Measurements from ENCODE around the gene NUDC. TPM values are rescaled to one million over a fixed set of nuclear protein-coding genes. Genes with fewer than 3 reads are reported as not detected.
"Not testable (repeated sequence)": the region's sequence is repeated elsewhere in the genome, so short reads cannot be mapped to it uniquely, and the experiment has no call there.

Gene NUDC
- total RNA-seq, 1 donor from 2014 or later: 68.9 TPM

DNA sequence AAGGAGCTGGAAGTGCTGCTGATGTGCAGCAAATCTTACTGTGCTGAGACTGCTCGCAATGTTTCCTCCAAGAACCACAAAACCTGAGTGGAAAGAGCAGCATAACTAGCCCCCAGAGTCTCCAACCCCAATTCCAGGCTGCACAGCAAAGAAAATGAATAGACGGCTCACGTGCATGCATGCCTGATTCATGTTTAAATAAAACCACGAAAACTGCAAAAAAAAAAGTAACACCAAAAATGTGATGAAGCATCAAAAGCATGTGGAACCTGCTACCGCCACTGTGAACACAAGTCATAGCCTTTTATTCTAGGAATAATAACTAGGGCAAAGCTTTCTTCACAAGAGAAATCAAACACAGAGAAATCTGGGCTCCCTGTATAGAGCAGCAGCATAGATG, 62.3 kb downstream of the NUDC start:
- peaks cover 38% of the 10 kb centered on the region for H3K27me3 ChIP-seq (ENCODE audit: low read depth)
- H3K4me3 ChIP-seq: no peak overlapping the region
- H3K4me1 ChIP-seq: no peaks in the 10 kb centered on the region
- no peaks in the 10 kb centered on the region for H3K9me3 ChIP-seq (replicated peaks)
- no peaks in the 10 kb centered on the region for H3K36me3 ChIP-seq
- H3K27ac ChIP-seq (replicated peaks): no peak overlapping the region
- DNase-seq: no peak
- no peak for TF ChIP-seq CTCF (IDR thresholded peaks at IDR 0.05; ENCODE audit: borderline replicate concordance)
- intact Hi-C loops (cut with micrococcal nuclease): no loop called here

DNA sequence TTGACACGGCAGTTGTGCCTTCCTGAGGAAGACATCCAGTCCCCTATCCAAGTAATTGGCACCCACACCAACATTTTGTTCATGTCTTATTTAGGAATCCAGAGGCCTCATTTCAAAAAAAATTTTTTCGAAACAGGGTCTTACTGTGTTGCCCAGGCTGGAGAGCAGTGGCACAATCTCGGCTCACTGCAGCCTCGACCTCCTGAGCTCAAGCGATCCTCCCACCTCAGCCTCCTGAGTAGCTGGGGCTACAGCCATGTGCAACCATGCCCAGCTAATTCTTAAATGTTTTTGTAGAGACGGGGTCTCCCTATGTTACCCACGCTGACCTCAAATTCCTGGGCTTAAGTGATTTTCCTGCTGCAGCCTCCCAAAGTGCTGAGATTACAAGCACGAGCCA, 62.7 kb downstream of the NUDC start:
- H3K4me3 ChIP-seq: no peak overlapping the region
- H3K27me3 ChIP-seq (ENCODE audit: low read depth): peaks cover 38% of the 10 kb centered on the region
- no peaks in the 10 kb centered on the region for H3K9me3 ChIP-seq (replicated peaks)
- intact Hi-C loops (cut with micrococcal nuclease): no loop called here
- no peak for DNase-seq
- H3K4me1 ChIP-seq: no peaks in the 10 kb centered on the region
- TF ChIP-seq CTCF (IDR thresholded peaks at IDR 0.05; ENCODE audit: borderline replicate concordance): no peak
- no peaks in the 10 kb centered on the region for H3K36me3 ChIP-seq
- no peak overlapping the region for H3K27ac ChIP-seq (replicated peaks)

- Histone ChIP-seq H3K4me3 (no peak overlapping the region), H3K27me3 (ENCODE audit: low read depth) (peaks cover 46% of the 10 kb centered on the region), H3K9me3 (replicated peaks) (no peaks in the 10 kb centered on the region), H3K27ac (replicated peaks) (no peak overlapping the region), H3K36me3 (no peaks in the 10 kb centered on the region), H3K4me1 (no peaks in the 10 kb centered on the region)
- no peak for TF ChIP-seq CTCF (IDR thresholded peaks at IDR 0.05; ENCODE audit: borderline replicate concordance)
- intact Hi-C loops (cut with micrococcal nuclease): no loop called here
- no peak for DNase-seq
Measured at GRCh38 chr1:26986658-26987057, 65.1 kb downstream of the NUDC start.

DNA sequence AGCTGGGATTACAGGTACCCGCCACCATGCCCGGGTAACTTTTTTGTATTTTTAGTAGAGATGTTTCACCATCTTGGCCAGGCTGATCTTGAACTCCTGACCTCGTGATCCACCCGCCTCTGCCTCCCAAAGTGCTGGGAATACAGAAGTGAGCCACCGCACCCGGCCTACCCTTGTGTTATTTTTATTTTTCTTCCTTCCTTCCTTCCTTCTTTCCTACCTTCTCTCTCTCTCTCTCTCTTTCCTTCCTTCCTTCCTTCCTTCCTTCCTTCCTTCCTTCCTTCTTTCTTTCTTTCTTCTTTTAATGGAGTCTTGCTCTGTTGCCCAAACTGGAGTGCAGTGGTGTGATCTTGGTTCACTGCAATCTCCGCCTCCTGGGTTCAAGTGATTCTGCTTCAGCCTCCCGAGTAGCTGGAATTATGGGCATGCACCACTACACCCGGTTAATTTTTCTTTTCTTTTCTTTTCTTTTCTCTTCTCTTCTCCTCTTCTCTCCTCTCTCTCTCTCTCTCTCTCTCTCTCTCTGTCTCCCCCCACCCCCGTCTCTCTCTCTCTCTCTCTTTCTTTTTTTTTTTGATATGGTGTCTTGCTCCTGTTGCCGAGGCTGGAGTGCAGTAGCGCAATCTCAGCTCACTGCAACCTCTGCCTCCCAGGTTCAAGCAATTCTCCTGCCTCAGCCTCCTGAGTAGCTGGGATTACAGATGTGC, 68.0 kb downstream of the NUDC start:
- DNase-seq; H3K9me3 ChIP-seq (replicated peaks); H3K36me3 ChIP-seq; H3K4me3 ChIP-seq; H3K27ac ChIP-seq (replicated peaks); intact Hi-C loops (cut with micrococcal nuclease): not testable (repeated sequence)
- Histone ChIP-seq H3K27me3 (ENCODE audit: low read depth) (peaks cover 57% of the 10 kb centered on the region), H3K4me1 (peaks cover 15% of the 10 kb centered on the region)

- no peak for TF ChIP-seq CTCF (IDR thresholded peaks at IDR 0.05; ENCODE audit: borderline replicate concordance)
- H3K4me1 ChIP-seq: peaks cover 34% of the 10 kb centered on the region
- no peaks in the 10 kb centered on the region for H3K36me3 ChIP-seq
- intact Hi-C loops (cut with micrococcal nuclease): no loop called here
- DNase-seq: no peak
- H3K27me3 ChIP-seq (ENCODE audit: low read depth): peaks cover 68% of the 10 kb centered on the region
- H3K4me3 ChIP-seq: no peak overlapping the region
- H3K9me3 ChIP-seq (replicated peaks): no peaks in the 10 kb centered on the region
- H3K27ac ChIP-seq (replicated peaks): no peak overlapping the region
Measured at GRCh38 chr1:26991310-26992116, 70.0 kb downstream of the NUDC start.
